DOHH2 (cell line): ENCODE measurements around the gene DAZAP1.

Source experiments
- EZH2phosphoT487 ChIP-seq: fragments of 200-600 bp; sonication (generic); IDR thresholded peaks from 2 replicates; pipeline ENCODE4 v1.6.1; 2017; ENCODE audit warnings: borderline replicate concordance, mild to moderate bottlenecking, antibody characterized with exemption, low read length, moderate library complexity, mixed read lengths
- TF ChIP-seq, protein P1 (sequence below): fragments of 200-600 bp; sonication (generic); IDR thresholded peaks from one replicate; pipeline ENCODE4 v1.5.1; 2014; ENCODE audit warnings: antibody characterized with exemption, mild to moderate bottlenecking, low read depth, low read length; ENCODE audit not compliant: poor library complexity, severe bottlenecking

DNA sequence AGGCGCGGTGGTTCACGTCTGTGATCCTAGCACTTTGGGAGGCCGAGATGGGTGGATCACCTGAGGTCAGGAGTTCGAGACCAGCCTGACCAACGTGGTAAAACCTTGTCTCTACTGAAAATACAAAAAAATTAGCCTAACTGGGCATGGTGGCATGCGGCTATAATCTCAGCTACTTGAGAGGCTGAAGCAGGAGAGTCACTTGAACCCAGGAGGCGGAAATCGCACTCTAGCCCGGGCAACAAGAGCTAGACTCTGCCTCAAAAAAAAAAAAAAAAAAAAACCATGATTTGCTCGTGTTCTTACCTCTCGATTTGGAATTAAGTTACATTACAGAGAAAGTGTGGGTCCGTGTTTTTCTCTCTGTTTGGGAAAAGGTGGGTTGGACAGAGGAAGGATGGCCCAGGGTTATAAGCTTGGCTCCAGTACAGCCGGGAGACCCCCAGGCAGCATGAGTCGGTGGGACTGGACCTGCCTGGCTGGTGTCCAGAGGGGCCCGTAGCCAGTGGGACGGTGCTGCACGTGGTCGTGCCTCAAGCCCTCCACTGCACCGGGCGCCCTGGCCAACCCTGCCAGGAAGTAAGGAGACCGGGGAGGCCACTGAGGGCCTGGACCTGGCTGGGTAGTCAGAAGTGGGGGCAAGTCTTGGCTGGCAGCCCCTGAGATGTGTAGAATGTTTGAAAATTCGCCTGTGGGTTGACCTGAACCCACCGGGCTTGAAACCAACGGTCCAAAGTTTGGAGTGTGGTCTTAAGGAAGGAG lies 34.5 kb downstream of the DAZAP1 start:
- TF ChIP-seq, protein P1, sequence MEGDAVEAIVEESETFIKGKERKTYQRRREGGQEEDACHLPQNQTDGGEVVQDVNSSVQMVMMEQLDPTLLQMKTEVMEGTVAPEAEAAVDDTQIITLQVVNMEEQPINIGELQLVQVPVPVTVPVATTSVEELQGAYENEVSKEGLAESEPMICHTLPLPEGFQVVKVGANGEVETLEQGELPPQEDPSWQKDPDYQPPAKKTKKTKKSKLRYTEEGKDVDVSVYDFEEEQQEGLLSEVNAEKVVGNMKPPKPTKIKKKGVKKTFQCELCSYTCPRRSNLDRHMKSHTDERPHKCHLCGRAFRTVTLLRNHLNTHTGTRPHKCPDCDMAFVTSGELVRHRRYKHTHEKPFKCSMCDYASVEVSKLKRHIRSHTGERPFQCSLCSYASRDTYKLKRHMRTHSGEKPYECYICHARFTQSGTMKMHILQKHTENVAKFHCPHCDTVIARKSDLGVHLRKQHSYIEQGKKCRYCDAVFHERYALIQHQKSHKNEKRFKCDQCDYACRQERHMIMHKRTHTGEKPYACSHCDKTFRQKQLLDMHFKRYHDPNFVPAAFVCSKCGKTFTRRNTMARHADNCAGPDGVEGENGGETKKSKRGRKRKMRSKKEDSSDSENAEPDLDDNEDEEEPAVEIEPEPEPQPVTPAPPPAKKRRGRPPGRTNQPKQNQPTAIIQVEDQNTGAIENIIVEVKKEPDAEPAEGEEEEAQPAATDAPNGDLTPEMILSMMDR, result no peak
- TF ChIP-seq EZH2phosphoT487, result no peak
